GM23248 (cell line): ENCODE results near the gene SCLY. TPM values are rescaled to one million over a fixed set of nuclear protein-coding genes. Genes with fewer than 3 reads are reported as not detected.

Experiments
- DNase-seq: peaks from one replicate; pipeline ENCODE4 v3.0.0-alpha.2; 2015
- H2AFZ ChIP-seq: fragments of 200-600 bp; sonication (generic); 2 replicates; pipeline ENCODE4 v1.6.1; 2016; ENCODE audit warnings: antibody characterized with exemption
- H3F3A ChIP-seq: fragments of 200-600 bp; sonication (generic); 2 replicates; pipeline ENCODE4 v1.6.1; 2016; ENCODE audit warnings: mild to moderate bottlenecking, antibody characterized with exemption, mixed run types; ENCODE audit not compliant: insufficient read depth
- H3K27ac ChIP-seq: fragments of 200-600 bp; sonication (generic); 2 replicates; pipeline ENCODE4 v1.5.1; 2016; ENCODE audit warnings: mild to moderate bottlenecking
- H3K27me3 ChIP-seq: fragments of 200-600 bp; sonication (generic); replicated peaks from 2 replicates; pipeline ENCODE4 v1.6.1; 2016; ENCODE audit warnings: mild to moderate bottlenecking; ENCODE audit not compliant: insufficient read depth
- H3K36me3 ChIP-seq: fragments of 200-600 bp; sonication (generic); 2 replicates; pipeline ENCODE4 v1.6.1; 2016; ENCODE audit warnings: low read depth, mild to moderate bottlenecking
- H3K4me1 ChIP-seq: fragments of 200-600 bp; sonication (generic); 2 replicates; pipeline ENCODE4 v1.6.1; 2016; ENCODE audit warnings: mild to moderate bottlenecking; ENCODE audit not compliant: insufficient read depth
- H3K4me2 ChIP-seq: fragments of 200-600 bp; sonication (generic); one replicate; pipeline ENCODE4 v1.6.1; 2016; ENCODE audit warnings: mild to moderate bottlenecking; ENCODE audit not compliant: unreplicated experiment
- H3K4me3 ChIP-seq: fragments of 200-600 bp; sonication (generic); 2 replicates; pipeline ENCODE4 v1.5.1; 2016; ENCODE audit warnings: mild to moderate bottlenecking
- H3K79me2 ChIP-seq: fragments of 200-600 bp; sonication (generic); 2 replicates; pipeline ENCODE4 v1.6.1; 2016; ENCODE audit warnings: mild to moderate bottlenecking; ENCODE audit not compliant: insufficient read depth
- H3K9ac ChIP-seq: fragments of 200-600 bp; sonication (generic); 2 replicates; pipeline ENCODE4 v1.6.1; 2016; ENCODE audit warnings: mild to moderate bottlenecking
- H3K9me2 ChIP-seq: fragments of 200-600 bp; sonication (generic); 2 replicates; pipeline ENCODE4 v1.6.1; 2016; ENCODE audit warnings: mixed run types, mild to moderate bottlenecking, moderate library complexity; ENCODE audit not compliant: insufficient read depth
- H3K9me3 ChIP-seq: fragments of 200-600 bp; sonication (generic); one replicate; pipeline ENCODE4 v1.6.1; 2017; ENCODE audit warnings: low read depth
- H4K20me1 ChIP-seq: fragments of 200-600 bp; sonication (generic); 2 replicates; pipeline ENCODE4 v1.6.0; 2016; ENCODE audit not compliant: insufficient read depth
- EZH2 ChIP-seq: fragments of 200-600 bp; sonication (generic); IDR thresholded peaks from 2 replicates; pipeline ENCODE4 v1.6.1; 2018; ENCODE audit warnings: antibody characterized with exemption, mild to moderate bottlenecking; ENCODE audit not compliant: insufficient read depth, poor library complexity, severe bottlenecking
- EZH2phosphoT487 ChIP-seq: fragments of 200-600 bp; sonication (generic); IDR thresholded peaks from 2 replicates; pipeline ENCODE4 v1.6.1; 2018; ENCODE audit warnings: antibody characterized with exemption, moderate library complexity, mild to moderate bottlenecking, low read depth; ENCODE audit not compliant: insufficient read depth
- WGBS, 2 experiments: methylation state at CpG; one replicate each; pipeline ENCODE4 v1.1.6; 2015 to 2017; ENCODE audit warnings: low lambda C conversion rate in 2 of 2, low coverage in 1 of 2; ENCODE audit errors: missing lambda C conversion rate in 2 of 2; 5-methylcytosine and 5-hydroxymethylcytosine counted together
- in situ Hi-C: fragments of 300-500 bp; cut with MboI; formaldehyde crosslinking; loops from 2 replicates; pipeline ENCODE4 v1.15.0; 2020
- polyA plus RNA-seq: library from polyadenylated mRNA; unstranded; fragments of >200 nt; fragmentation: Nextera tagmentation; extraction: Ambion mirVana; gene quantifications from 2 replicates; pipeline ENCODE4 v1.2.1, GENCODE V29; 2016
- total RNA-seq: library from RNA; depleted of rRNA; stranded (reverse); fragments of >200 nt; shearing (Covaris generic); gene quantifications from 2 replicates; pipeline ENCODE4 v1.2.3, GENCODE V29; 2014

SCLY gene
- total and polyA plus RNA-seq, 2 experiments from 2014 or later: 10.3 to 14.8 TPM

DNA sequence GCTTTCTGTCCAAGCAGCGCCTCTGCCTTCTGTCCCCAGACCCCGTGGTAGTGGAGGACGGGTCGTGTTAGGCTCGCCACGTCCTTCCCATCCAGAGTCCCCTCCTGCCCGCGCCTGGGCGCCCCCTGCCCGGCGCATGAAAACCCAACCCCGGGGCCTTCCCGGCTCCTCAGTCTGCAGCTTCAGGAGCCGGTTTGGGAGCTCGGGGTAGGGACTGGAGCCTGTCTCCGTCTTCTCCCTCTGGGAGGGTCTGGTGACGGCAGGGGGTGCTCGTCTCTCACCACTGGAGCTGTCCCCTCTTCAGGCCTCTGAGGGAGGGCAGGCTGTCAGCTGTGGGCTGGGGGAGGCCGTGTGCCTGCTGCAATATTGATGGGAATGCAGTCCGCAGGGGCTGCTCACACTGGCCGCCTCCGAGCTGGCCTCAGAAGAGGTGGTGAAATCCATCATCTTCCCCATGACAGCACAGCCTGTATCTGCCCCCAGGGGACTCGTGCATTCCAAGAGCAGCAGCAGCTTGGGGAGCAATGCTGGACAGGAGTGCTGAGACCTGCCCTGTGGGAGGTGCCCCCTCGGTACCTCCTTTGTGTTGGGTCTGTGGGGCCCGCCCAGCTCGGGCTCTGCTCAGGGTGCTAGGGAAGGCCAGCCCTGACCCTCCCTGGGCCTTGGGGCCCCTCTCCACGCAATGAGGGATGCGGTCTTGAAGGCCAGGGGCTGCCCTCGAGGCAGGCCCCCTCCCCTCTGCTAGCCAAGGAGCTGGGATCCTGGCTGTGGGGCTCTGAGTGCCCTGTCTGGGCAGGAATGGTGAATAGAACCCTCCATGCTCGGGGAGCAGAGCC lies 59.9 kb downstream of the SCLY start:
- no peaks in the 10 kb centered on the region for H3K27me3 ChIP-seq
- TF ChIP-seq EZH2phosphoT487 (no peak), EZH2 (no peak)
- WGBS, 2 experiments: 32 to 36% methylated on average over 29 to 30 of the region's 30 CpGs
- in situ Hi-C loops: no loop called here
- no peaks in the 10 kb centered on the region for H4K20me1 ChIP-seq
- no peak overlapping the region for H3K4me2 ChIP-seq
- H3K9me2 ChIP-seq: no peaks in the 10 kb centered on the region
- no peak overlapping the region for H2AFZ ChIP-seq
- no peaks in the 10 kb centered on the region for H3K79me2 ChIP-seq
- H3K9ac ChIP-seq: no peak overlapping the region
- H3K27ac ChIP-seq: no peak overlapping the region
- no peaks in the 10 kb centered on the region for H3F3A ChIP-seq
- DNase-seq: no peak
- no peaks in the 10 kb centered on the region for H3K36me3 ChIP-seq
- no peak overlapping the region for H3K4me3 ChIP-seq
- no peaks in the 10 kb centered on the region for H3K4me1 ChIP-seq
- H3K9me3 ChIP-seq: no peaks in the 10 kb centered on the region

DNA sequence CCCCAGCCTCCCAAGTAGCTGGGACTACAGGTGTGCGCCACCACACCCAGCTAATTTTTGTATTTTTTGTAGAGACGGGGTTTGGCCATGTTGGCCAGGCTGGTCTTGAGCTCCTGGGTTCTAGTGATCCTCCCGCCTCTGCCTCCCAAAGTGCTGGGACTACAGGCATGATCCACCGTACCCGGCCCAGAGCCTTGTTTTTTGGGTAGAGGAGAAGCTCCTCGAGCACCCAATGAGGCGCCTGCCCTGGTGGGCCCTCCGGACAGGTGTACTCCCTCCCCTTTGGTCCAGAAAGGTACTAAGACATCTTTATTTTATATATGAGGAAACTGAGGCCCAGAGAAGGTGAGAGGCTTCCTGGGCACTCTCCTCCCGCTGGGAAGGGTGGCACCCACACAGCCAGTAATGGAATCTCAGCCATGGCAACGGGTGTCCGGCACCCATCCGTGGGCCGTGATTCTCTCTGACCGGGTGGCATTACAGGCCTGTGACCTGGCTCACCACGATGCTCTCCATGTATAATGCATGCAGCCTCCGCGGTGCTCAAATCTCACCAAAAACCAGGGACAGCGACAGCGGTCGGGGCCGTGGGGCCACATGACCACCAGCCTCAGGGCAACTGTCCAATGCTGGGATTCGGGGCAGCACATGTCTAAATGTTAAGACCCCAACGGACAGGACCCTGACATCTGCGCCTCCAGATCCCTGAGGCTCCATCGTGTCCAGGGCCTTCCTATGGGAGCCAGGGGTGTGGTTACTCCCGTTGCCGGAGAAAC lies 60.9 kb downstream of the SCLY start:
- no peak for DNase-seq
- Histone ChIP-seq H3F3A (no peaks in the 10 kb centered on the region), H3K36me3 (no peaks in the 10 kb centered on the region), H4K20me1 (no peaks in the 10 kb centered on the region), H3K4me3 (no peak overlapping the region), H3K4me1 (no peaks in the 10 kb centered on the region), H3K9me2 (no peaks in the 10 kb centered on the region), H3K27ac (no peak overlapping the region), H3K79me2 (no peaks in the 10 kb centered on the region), H3K27me3 (no peaks in the 10 kb centered on the region), H2AFZ (no peak overlapping the region), H3K4me2 (no peak overlapping the region), H3K9me3 (no peaks in the 10 kb centered on the region), H3K9ac (no peak overlapping the region)
- in situ Hi-C loops: no loop called here
- WGBS, 2 experiments: 79 to 81% methylated on average over 27 of the region's 27 CpGs
- TF ChIP-seq EZH2phosphoT487: no peak
- no peak for TF ChIP-seq EZH2

DNA sequence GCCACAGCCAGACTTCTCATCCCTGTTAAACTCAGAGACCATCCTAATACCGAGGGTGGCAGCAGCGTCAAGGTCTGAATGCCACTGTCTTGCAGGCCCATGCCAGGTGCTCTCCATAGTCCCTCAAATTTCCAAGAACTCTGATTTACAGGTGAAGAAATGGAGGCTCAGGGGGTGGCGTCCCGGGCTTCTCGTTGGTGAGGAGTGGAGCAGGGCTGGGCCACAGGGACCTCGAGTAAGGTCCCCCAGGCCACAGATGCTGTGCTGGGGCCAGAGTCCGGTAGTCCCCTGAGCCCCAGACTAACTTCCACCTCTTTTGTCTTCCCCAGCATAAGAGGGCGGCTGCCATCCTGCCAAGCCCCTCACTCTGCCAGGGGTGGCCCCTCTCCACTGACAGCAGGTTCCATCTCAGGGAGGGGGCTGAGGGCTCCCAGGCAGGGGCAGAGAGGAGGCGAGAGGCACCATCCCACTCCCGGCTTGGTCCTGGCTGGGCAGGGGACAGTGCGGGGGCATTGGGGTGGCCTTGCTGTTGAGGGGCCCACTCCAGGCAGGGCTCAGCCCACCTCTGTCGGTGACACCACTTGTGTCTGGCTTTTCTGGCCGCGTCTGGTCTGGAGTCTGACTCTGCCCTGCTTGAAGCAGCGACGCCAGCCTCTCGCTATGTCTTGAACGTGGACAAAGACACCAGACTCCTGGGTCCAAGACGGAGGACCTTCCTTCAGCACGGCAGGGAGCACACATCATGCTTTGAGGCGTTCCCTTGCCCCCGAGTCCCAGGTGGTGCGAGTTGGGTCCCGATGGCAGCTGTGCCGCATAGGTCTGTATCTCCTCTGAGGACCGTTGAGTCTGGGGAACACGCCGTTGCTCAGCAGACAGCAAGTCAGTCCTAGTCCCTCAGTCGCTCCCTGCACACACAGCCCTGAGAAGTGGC lies 61.8 kb downstream of the SCLY start:
- TF ChIP-seq EZH2phosphoT487 (no peak), EZH2 (no peak)
- Histone ChIP-seq H3K27me3 (no peaks in the 10 kb centered on the region), H3K4me2 (no peak overlapping the region), H3K9me2 (no peaks in the 10 kb centered on the region), H3K27ac (no peak overlapping the region), H2AFZ (no peak overlapping the region), H3F3A (no peaks in the 10 kb centered on the region), H4K20me1 (no peaks in the 10 kb centered on the region), H3K79me2 (no peaks in the 10 kb centered on the region), H3K36me3 (no peaks in the 10 kb centered on the region), H3K9me3 (no peaks in the 10 kb centered on the region), H3K4me1 (no peaks in the 10 kb centered on the region), H3K4me3 (no peak overlapping the region), H3K9ac (no peak overlapping the region)
- in situ Hi-C loops: no loop called here
- no peak for DNase-seq
- 82 to 86% methylated on average over 28 to 29 of the region's 29 CpGs for WGBS, 2 experiments
